T-helper 2 cell (primary cell): ENCODE measurements around the gene RNASE7.

Experiments
- DNase-seq, 5 experiments: peaks; one replicate each; pipeline versions ENCODE4 v3.0.0 to v3.0.0-alpha.2; 2012 to 2022

Gene RNASE7

DNA sequence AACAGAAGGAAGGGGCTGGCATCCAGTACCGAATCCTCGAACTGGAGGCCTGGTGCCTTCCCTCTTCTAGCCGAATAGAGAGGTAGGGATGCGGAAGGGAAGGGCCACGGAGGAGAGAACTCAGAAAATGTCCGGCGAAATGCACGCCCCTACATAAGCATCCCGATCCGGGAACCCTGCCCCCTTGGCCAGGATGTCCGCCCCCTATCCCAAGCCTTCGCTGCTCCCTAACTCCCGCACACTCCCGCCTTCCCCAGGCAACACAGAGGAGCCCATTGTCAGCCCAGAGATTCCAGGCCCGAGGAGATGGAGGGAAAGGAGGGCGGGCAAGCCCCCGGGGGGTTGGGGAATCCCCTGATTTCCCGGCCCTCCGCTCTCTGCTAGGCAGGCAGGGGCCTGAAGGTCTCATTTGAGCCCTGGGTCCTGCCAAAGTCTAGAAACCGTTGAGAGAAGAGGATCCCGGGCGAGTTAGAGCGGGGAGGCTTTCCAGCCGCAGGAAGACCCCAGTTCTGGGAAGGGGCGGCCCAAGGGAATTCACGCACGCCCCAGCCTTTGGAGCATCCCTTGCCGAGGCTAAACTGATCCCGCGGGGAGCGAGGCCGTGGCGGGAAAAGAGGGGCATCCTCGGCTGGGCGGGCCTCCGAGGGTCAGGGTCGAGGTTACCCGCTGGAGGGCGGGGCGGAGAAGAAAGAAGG lies 27.4 kb downstream of the RNASE7 start:
- DNase-seq: peak in 1 of 5 experiments; percentile 15

DNA sequence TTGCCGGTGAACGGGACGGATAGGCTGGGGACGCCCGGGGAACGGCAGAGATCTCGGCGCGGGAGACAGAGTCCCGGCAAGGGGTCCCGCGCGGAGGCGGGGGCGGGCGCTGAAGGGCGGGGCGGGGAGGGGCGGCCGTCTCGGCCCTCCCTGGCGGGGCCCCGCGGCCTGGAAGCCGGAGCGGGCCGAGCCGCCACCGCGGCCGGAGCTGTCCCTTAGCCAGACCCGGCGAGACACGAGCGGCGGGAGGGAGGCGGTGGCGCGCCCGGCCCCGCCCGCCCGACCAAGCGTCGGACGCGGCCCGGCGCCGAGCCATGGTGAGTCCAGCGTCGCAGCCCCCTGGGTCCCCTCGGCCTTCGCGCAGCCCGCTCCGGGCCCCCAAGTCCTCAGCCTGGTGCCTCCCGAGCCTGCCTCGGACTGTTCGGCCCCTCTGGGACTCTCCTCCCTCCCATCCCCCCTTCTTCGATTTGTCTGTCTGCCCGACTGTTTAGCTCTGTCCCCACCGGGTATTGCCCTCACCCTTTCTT lies 28.0 kb downstream of the RNASE7 start, which contains the start of gene ARHGEF40:
TSS of gene ARHGEF40 (plus strand) at position 222 of the 527 bp plus-strand sequence. CDS start at position 315, 93 bp downstream.
- DNase-seq: no peak

DNA sequence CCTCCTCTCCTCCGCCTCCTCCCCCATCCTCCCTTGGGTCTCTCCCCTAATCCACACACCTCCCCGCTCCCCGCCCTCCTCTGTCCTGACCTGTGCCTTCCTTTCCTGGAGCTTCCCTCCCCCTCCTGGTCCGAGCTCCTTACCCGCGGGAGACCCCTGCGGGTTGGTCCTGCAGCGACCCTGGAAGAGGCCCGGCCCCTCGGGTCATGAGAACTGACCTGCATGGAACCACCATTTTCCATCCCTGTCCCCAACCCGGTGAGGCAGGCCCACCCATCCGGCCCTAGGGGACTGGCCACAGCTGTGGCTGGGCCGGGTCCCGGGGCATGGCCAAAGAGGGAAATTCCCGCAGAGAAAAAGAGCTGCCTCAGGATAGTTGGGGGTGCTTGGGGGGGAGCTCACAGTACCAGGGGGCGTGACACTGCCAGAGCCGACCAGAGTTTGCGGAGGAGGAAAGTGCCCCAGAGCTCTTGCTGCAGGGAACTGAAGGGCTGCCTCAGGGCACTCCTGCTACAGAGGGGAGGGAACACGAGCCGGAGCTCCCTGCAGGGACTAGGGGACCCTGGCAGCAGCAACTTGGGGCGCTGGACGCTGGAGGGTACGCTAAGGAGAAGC lies 28.6 kb downstream of the RNASE7 start:
- DNase-seq: peak in 2 of 5 experiments; percentile 11 to 14

DNA sequence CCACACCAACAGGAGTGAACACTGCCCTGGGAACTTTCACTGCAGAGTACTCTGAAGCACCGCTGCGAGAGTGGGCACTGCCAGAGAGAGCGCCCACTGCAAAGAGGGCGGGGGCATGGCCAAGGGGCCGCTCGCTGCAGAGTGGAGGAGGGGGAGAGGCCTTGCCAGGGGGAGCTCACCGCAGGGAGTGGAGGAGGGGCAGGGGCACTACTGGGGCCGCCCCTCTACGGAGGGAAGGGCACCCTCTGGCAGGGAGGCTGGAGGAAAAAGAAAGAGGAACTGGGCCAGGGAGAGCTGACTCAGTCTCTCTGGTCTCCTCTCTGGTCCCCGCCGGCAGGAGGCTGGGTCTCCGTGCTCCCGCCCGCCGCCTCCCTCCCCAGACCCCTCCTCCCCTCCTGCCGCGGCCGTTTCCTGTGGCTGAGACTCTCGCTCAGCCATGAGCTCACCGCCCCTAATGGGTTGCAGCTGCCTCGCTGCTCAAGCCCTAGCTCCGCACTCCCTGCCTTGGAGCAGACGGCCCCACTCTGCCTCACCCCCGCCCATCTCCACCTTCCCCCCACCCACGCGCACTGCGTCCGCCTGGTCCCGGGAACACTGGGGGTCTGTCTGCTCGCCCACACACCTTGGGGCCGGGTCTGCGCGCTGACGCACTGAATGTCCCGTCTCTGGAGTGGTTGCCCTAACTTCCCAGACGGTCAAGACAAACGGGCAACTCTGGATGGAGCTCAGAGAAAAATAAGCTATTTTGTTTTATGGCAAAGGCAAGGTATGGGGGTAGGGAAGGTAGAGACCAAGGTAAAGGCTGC lies 29.3 kb downstream of the RNASE7 start:
- peak in 2 of 5 experiments; percentile 26 to 50 for DNase-seq

DNA sequence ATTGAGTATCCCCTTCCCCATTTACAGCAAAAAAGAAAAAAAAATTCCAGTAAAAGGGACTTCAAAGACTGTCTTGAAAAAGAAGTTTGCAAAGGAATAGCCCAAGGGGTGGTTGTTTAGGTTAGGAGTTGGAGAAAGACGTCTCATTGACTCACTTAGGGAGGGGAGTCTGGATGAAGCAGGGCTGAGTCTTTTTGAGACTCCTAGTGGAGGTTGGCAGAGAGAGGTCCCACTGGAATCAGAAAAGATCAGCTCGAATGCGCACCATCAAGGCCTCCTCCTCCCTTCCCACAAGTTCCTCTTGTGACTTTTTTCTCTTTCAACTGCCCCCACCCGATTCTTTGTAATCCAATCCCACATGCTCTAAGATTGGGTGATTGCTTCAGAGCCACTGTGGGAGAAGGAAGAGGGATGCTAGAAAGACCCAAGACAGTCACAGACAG lies 29.9 kb downstream of the RNASE7 start:
- no peak for DNase-seq

DNA sequence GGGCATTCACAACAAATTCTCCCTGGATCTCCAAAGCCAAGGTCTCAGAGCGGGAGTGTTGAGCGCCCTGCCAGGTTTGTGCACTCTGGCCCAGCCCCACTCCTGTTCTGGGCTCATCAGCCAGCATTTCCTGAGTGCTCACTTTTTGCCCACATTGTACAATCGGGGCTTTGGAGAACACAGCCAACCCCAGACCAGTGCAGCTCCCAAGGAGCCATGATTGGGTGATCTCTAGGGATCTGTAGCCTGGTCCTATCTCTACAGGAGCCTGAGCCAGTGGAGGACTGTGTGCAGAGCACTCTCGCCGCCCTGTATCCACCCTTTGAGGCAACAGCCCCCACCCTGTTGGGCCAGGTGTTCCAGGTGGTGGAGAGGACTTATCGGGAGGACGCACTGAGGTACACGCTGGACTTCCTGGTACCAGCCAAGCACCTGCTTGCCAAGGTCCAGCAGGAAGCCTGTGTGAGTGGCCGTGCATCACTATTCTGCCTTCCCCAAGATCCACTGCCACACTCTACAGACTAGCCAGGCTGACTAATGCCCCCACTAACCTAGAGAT lies 30.7 kb downstream of the RNASE7 start:
- no peak for DNase-seq

DNA sequence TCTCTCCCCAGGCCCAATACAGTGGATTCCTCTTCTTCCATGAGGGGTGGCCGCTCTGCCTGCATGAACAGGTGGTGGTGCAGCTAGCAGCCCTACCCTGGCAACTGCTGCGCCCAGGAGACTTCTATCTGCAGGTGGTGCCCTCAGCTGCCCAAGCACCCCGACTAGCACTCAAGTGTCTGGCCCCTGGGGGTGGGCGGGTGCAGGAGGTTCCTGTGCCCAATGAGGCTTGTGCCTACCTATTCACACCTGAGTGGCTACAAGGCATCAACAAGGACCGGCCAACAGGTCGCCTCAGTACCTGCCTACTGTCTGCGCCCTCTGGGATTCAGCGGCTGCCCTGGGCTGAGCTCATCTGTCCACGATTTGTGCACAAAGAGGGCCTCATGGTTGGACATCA lies 31.8 kb downstream of the RNASE7 start:
- DNase-seq: no peak

DNA sequence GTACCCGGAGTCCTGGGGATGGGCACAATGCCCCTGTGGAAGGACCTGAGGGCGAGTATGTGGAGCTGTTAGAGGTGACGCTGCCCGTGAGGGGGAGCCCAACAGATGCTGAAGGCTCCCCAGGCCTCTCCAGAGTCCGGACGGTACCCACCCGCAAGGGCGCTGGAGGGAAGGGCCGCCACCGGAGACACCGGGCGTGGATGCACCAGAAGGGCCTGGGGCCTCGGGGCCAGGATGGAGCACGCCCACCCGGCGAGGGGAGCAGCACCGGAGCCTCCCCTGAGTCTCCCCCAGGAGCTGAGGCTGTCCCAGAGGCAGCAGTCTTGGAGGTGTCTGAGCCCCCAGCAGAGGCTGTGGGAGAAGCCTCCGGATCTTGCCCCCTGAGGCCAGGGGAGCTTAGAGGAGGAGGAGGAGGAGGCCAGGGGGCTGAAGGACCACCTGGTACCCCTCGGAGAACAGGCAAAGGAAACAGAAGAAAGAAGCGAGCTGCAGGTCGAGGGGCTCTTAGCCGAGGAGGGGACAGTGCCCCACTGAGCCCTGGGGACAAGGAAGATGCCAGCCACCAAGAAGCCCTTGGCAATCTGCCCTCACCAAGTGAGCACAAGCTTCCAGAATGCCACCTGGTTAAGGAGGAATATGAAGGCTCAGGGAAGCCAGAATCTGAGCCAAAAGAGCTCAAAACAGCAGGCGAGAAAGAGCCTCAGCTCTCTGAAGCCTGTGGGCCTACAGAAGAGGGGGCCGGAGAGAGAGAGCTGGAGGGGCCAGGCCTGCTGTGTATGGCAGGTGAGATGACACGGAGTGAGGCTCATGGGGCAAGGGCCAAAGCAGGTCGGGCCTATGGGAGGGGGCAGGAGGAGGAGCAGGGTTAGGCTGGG lies 32.5 kb downstream of the RNASE7 start:
- DNase-seq: no peak

DNA sequence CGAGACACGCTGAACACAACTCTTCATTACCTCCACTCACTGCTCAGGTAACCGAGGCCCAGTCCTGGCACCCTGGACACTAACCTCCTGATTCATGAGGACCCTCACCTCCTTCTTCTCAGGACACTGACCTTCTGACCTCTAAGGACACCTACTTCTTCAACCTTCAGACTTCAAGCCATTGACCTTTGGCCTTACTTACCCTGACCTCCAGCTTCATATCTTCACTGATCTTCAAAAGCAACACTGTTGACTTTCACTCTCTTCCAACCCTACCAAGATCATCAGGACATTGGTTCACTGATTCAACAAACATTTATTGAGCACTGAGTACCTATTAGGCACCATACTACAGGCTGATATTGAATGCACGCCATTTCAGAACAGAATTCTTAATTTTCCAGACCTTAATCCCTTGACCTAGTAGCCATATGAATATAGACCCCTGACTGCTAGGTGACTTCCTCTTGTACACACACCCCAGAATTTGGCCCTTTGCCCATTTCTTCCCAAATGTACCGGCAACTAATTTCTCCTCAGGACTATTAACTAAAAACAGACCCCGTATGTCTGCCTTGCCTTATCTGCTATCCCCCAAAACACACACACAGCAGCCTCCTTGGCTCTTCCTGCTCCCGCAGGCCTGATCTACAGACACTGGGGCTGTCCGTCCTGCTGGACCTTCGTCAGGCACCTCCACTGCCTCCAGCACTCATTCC lies 33.7 kb downstream of the RNASE7 start:
- DNase-seq: no peak

DNA sequence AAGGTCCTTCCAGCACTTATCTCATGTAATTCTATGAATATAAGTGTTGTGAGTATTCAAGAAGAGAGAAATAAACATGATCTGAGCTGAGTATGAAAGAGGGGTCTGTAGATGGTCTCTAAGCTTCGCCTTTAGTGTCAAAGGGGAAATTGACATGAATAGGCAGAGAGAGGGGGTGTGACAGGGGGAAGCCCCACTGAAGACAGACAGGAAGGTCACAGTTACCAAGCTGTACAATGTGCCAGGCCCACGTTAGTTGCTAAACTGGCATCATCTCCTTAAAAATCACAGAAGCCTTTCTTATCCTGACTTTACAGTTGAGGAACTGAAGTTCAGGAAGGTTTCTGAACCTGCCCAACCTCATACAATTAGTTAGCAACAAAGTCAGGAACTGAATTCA lies 35.5 kb downstream of the RNASE7 start:
- DNase-seq: no peak

DNA sequence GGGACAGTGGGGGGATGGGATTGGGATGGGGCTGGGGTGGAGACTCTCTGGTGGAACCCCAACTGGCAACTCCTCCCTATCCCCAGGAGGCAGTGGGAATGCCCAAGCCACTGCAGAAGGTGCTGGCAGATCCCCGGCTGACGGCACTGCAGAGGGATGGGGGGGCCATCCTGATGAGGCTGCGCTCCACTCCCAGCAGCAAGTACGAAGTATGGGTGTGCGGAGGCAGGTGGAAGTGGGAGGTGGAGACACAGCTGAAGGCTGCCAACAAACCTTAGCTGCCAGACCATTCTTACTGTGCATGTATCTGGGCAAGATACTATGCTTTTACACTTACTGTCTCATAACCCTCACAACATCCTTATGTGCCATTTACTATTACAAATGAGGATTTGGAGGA lies 36.1 kb downstream of the RNASE7 start:
- no peak for DNase-seq

DNA sequence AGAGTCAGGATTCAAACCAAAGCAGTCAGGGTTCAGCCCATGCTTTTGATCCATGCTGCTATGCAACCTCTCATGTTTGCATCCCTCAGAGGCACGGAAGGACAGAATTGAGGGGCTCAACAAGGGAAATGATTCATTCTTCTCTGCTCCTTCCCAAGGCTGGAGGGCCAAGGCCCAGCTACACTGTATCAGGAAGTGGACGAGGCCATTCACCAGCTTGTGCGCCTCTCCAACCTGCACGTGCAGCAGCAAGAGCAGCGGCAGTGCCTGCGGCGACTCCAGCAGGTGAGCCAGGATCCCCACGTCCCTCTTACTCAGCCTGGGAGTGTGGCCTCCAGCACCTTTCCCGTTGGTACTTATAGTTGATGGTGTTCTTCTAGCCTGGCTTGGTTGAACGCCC lies 36.6 kb downstream of the RNASE7 start:
- no peak for DNase-seq

DNA sequence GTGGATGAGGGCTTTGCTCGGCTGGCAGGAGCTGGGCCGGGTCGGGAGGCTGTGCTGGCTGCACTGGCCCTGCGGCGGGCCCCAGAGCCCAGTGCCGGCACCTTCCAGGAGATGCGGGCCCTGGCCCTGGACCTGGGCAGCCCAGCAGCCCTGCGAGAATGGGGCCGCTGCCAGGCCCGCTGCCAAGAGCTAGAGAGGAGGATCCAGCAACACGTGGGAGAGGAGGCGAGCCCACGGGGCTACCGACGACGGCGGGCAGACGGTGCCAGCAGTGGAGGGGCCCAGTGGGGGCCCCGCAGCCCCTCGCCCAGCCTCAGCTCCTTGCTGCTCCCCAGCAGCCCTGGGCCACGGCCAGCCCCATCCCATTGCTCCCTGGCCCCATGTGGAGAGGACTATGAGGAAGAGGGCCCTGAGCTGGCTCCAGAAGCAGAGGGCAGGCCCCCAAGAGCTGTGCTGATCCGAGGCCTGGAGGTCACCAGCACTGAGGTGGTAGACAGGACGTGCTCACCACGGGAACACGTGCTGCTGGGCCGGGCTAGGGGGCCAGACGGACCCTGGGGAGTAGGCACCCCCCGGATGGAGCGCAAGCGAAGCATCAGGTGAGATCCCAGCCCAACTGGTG lies 39.5 kb downstream of the RNASE7 start:
- no peak for DNase-seq

DNA sequence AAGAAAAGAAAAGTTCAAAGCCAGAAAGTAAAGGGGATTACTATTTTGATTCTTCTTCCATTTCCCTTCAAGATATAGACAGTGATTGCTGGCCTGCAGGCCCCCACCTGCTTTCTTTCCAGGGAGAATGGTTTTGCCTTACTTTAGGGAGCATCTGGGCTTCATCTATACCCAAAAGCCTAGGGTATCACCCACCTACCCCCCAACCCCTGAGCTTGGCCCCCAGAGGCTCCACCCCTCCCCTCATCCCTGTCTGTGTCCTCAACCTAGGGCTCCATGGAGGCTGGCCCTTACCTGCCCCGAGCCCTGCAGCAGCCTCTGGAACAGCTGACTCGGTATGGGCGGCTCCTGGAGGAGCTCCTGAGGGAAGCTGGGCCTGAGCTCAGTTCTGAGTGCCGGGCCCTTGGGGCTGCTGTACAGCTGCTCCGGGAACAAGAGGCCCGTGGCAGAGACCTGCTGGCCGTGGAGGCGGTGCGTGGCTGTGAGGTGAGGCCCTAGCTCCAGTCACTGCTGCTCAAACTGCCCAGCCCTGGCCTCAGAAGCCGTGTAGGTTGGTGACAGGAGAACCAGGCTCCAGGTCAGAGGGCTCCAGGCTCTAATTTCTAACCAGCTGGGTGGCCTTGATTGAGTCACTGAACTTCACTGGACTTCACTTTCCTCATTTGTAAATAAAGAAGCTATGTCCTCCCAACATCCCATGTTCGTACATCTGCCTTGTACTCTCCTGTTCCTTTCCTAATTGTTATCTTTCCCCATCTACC lies 41.6 kb downstream of the RNASE7 start:
- DNase-seq: no peak

DNA sequence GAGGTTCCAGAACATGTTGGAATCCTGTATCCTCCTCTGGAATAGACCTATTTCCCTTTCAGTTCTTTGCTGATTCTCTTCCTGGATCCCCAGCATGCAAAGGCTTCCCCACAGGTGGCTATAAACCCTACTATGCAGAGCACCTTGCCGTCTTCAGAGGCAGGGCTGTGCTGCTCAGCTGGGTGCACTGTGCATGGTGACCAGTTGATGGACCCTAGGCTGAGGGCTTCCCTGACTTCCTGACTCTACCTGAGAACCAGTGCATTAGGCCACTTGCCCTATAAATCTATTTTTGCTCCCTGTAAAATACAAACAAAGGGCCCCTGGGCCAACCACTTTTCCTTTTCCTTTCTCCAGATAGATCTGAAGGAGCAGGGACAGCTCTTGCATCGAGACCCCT lies 42.2 kb downstream of the RNASE7 start:
- DNase-seq: no peak

DNA sequence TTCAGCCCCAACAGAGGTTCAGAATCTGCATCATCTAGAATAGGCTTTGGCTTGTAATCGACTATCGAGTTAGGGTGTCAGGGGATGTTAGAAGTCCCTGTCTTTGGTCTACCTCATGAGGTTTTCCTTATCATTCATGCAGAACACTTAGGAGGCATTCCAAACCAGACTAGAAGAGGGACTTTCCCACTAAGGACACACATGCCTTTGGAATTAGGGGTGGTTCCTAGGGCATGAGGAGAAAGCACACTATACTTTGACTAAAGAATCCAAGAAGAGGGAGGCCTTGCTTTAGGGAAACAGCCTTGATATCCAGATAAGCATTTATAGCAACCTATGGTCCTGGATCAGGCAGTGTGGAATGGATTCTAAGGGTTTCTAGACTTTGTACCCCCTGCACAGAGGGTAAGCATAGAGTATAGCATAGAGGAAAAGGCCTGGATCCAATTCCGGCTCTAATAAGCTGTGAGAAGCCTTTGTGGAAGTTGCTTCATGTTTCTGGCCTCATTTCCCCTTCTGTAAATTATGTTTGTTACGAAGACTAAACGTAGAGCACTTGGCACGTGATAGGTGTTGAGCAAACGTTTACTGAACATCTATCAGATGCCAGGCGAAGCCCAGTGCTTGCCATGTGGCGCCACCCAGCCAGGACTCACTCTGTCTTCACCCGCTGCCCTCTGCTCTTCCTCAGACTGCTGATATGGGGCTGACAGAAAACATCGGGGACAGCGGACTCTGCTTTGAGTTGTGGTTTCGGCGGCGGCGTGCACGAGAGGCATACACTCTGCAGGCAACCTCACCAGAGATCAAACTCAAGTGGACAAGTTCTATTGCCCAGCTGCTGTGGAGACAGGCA lies 43.1 kb downstream of the RNASE7 start:
- DNase-seq: no peak

DNA sequence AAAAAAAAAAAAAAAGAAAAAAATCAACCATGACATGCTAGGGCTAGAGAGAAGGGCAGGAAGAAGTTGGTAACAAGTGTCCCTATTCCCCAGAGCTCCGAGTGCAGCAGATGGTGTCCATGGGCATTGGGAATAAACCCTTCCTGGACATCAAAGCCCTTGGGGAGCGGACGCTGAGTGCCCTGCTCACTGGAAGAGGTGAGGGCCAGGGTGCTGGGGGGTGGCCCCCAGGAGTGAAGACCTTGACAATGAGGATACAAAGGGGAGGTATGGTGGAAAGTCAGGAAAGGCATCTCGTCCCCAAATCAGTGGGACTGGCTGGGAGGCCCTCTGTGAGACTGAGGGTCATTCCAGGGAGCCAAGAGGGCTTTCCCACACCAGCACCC lies 44.7 kb downstream of the RNASE7 start:
- DNase-seq: no peak

DNA sequence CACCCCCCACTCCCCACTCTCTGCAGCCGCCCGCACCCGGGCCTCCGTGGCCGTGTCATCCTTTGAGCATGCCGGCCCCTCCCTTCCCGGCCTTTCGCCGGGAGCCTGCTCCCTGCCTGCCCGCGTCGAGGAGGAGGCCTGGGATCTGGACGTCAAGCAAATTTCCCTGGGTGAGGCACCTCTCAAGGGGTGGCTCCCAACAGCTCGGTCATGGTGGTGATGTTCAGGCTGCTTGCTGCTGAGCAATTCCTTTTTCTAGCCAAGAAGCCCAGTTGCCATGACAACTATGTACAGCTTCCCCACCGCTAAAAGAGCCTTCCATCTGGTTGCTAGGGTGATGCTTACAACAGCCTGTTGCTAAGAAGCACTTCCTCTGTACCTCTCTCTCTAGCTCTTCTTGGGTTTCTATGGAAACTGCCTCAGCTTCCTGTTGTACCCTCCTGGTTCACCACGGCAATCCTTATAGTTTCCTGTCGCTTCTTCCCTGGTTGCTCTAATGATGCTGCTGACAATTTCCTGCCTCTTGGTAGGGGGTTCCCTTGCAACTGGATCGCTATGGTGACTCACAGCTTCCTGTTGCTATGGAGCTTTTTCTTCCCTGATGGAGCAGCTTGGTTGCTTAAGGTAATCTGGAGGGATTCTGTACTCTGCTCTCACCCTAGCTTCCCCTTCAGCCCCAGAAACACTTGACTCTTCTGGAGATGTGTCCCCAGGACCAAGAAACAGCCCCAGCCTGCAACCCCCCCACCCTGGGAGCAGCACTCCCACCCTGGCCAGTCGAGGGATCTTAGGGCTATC lies 45.3 kb downstream of the RNASE7 start:
- DNase-seq: peak in 4 of 5 experiments; percentile 44 to 94 (median 84)
